Parathyroid adenoma (tissue), 2 donors: Measurements from ENCODE around the gene RBM19.

Source experiments
- H2AFZ ChIP-seq: fragments of 300-600 bp; sonication (generic); one replicate; pipeline ENCODE4 v1.7.0; 2017; ENCODE audit warnings: antibody characterized with exemption, mild to moderate bottlenecking
- H3K27ac ChIP-seq: fragments of 300-600 bp; sonication (generic); one replicate; pipeline ENCODE4 v1.7.0; 2017
- H3K27me3 ChIP-seq: fragments of 300-600 bp; sonication (generic); one replicate; pipeline ENCODE4 v1.7.0; 2017; ENCODE audit warnings: low read length; ENCODE audit not compliant: control insufficient read depth, insufficient read depth
- H3K36me3 ChIP-seq: fragments of 300-600 bp; sonication (generic); one replicate; pipeline ENCODE4 v1.7.0; 2017; ENCODE audit warnings: low read length; ENCODE audit not compliant: control insufficient read depth, insufficient read depth
- H3K4me1 ChIP-seq: fragments of 300-600 bp; sonication (generic); one replicate; pipeline ENCODE4 v1.7.0; 2017; ENCODE audit warnings: control low read depth
- H3K4me2 ChIP-seq: fragments of 300-600 bp; sonication (generic); one replicate; pipeline ENCODE4 v1.7.0; 2017; ENCODE audit warnings: low read length
- H3K4me3 ChIP-seq: fragments of 300-600 bp; sonication (generic); one replicate; pipeline ENCODE4 v1.7.0; 2017; ENCODE audit warnings: low read depth, low read length
- H3K79me2 ChIP-seq: fragments of 300-600 bp; sonication (generic); one replicate; pipeline ENCODE4 v1.7.0; 2017; ENCODE audit warnings: control low read depth
- H3K9ac ChIP-seq: fragments of 300-600 bp; sonication (generic); one replicate; pipeline ENCODE4 v1.7.0; 2017; ENCODE audit warnings: mild to moderate bottlenecking
- H3K9me3 ChIP-seq: fragments of 300-600 bp; sonication (generic); one replicate; pipeline ENCODE4 v1.7.0; 2017; ENCODE audit warnings: low read length; ENCODE audit not compliant: control insufficient read depth
- TF ChIP-seq, protein P1 (sequence below): fragments of 300-600 bp; sonication (generic); IDR thresholded peaks from one replicate; pipeline ENCODE4 v1.7.0; 2017; ENCODE audit warnings: antibody characterized with exemption, mild to moderate bottlenecking
- donor health status: primary hyperparathyroidism.

The RBM19 gene

DNA sequence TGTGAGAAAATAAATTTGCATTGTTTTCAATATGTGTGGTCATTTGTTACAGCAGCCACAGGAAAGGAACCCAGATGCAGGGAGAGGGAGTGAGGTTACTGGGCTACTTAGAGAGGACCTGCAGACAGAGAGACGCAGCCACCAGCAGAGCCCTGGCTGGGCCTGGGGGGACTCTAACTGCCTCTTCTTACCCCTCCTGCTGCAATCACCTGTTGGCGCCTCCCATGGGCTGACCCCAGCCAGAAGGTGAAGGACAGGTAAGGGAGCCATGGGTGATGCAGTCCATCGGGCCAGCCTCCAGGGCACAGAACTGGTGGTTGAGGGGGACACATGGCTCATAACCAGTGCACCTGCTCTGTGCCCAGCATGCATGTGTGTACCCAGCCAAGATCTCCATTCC lies 15.8 kb upstream of the RBM19 start:
- H3K36me3 ChIP-seq = no peaks in the 10 kb centered on the region
- no peaks in the 10 kb centered on the region for H3K79me2 ChIP-seq
- no peak overlapping the region for H3K9ac ChIP-seq
- no peak overlapping the region for H3K4me3 ChIP-seq
- H3K9me3 ChIP-seq = no peaks in the 10 kb centered on the region
- H2AFZ ChIP-seq = no peak overlapping the region
- TF ChIP-seq, protein P1, sequence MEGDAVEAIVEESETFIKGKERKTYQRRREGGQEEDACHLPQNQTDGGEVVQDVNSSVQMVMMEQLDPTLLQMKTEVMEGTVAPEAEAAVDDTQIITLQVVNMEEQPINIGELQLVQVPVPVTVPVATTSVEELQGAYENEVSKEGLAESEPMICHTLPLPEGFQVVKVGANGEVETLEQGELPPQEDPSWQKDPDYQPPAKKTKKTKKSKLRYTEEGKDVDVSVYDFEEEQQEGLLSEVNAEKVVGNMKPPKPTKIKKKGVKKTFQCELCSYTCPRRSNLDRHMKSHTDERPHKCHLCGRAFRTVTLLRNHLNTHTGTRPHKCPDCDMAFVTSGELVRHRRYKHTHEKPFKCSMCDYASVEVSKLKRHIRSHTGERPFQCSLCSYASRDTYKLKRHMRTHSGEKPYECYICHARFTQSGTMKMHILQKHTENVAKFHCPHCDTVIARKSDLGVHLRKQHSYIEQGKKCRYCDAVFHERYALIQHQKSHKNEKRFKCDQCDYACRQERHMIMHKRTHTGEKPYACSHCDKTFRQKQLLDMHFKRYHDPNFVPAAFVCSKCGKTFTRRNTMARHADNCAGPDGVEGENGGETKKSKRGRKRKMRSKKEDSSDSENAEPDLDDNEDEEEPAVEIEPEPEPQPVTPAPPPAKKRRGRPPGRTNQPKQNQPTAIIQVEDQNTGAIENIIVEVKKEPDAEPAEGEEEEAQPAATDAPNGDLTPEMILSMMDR = no peak
- no peaks in the 10 kb centered on the region for H3K27me3 ChIP-seq
- H3K4me2 ChIP-seq = no peak overlapping the region
- no peaks in the 10 kb centered on the region for H3K4me1 ChIP-seq
- H3K27ac ChIP-seq = no peak overlapping the region

DNA sequence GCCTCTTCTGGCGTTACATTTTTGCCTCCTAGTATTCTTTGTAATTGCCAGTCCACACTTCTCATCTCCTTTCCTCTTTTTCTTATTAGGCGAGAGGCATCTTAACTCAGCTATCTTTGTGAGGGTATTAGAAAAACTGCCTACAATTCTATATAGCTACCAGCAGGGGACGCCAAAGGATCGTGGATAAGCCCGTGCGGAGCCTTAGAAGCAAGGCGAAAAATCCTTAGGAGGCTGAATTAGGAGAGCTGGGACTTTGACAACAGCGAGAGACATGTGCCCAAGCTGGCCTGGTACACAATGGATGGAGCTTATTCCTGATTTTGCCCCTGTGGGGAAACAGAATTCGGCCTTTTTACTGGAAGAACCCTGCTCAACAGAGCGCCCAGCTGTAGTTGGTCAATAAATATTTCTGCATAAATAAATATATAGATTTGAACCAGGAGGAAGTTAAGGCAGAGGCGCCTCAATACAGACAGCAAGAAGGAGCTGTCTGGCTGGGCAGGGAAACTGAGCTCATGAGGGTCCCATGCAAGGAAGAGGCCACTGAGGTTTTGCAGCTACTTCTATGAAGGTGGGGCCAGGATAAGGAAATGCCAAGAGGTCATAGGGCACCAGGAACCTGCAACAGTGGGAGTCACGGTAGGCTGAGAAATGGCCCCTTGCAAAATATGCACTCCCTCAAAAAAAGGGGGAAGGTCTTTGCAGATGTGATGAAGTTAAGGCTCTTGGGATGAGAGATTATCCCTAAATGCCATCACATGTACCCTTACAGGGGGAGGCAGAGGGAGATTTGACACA lies 14.6 kb upstream of the RBM19 start:
- H3K4me2 ChIP-seq = no peak overlapping the region
- no peak overlapping the region for H3K4me3 ChIP-seq
- TF ChIP-seq, protein P1 = peak; percentile 98
- no peaks in the 10 kb centered on the region for H3K4me1 ChIP-seq
- no peaks in the 10 kb centered on the region for H3K36me3 ChIP-seq
- H3K9ac ChIP-seq = no peak overlapping the region
- no peak overlapping the region for H2AFZ ChIP-seq
- H3K79me2 ChIP-seq = no peaks in the 10 kb centered on the region
- H3K27me3 ChIP-seq = no peaks in the 10 kb centered on the region
- no peaks in the 10 kb centered on the region for H3K9me3 ChIP-seq
- no peak overlapping the region for H3K27ac ChIP-seq

DNA sequence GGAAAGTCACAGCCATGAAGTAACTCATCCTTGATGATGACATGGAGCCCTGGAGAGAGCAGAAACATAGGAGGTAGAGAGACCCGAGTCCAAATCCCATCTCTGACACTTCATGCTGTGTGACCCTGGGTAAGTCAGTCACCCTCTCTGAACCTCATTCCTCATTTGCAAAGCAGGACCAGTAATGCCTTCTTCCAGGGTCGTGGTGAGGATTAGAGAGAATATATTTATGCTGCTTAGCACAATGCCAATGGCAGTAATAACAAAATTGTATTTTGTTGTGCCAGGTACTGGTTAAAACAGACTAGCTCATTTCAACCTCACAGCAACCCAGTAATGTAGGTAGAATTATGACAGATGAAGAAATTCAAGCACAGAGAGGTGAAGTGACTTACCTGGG lies 13.9 kb upstream of the RBM19 start:
- TF ChIP-seq, protein P1 = no peak
- no peak overlapping the region for H3K4me3 ChIP-seq

DNA sequence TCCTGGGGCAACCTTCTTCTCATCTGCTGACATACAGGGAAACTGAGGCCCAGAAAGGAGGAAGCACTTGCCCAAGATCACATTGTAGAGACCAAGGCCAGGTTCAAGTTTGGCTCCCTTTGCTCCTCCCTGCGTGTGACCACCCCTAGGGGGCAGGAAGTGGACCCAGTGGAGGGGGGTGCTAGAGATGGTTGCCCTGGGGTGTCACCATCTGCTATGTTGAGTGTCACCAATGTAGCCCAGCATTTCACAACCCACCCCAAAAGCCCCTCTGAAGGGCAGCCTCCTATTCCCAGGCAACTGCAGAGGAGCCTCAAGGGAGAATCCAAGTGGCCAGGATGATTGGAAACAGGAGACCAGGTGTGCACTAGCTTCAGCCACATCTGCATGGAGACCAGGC lies 12.0 kb upstream of the RBM19 start:
- TF ChIP-seq, protein P1 = no peak
- no peaks in the 10 kb centered on the region for H3K36me3 ChIP-seq
- no peak overlapping the region for H3K27ac ChIP-seq
- H3K79me2 ChIP-seq = no peaks in the 10 kb centered on the region
- H3K4me3 ChIP-seq = no peak overlapping the region
- no peak overlapping the region for H3K9ac ChIP-seq
- H3K27me3 ChIP-seq = no peaks in the 10 kb centered on the region
- no peak overlapping the region for H3K4me2 ChIP-seq
- no peak overlapping the region for H2AFZ ChIP-seq
- no peaks in the 10 kb centered on the region for H3K9me3 ChIP-seq
- H3K4me1 ChIP-seq = no peaks in the 10 kb centered on the region

More for the DNA sequence above, 13.9 kb upstream of the RBM19 start:
- H2AFZ ChIP-seq = no peak overlapping the region
- no peaks in the 10 kb centered on the region for H3K27me3 ChIP-seq
- H3K9ac ChIP-seq = no peak overlapping the region
- no peaks in the 10 kb centered on the region for H3K4me1 ChIP-seq
- no peak overlapping the region for H3K27ac ChIP-seq
- H3K36me3 ChIP-seq = no peaks in the 10 kb centered on the region
- no peaks in the 10 kb centered on the region for H3K9me3 ChIP-seq
- no peaks in the 10 kb centered on the region for H3K79me2 ChIP-seq
- no peak overlapping the region for H3K4me2 ChIP-seq

DNA sequence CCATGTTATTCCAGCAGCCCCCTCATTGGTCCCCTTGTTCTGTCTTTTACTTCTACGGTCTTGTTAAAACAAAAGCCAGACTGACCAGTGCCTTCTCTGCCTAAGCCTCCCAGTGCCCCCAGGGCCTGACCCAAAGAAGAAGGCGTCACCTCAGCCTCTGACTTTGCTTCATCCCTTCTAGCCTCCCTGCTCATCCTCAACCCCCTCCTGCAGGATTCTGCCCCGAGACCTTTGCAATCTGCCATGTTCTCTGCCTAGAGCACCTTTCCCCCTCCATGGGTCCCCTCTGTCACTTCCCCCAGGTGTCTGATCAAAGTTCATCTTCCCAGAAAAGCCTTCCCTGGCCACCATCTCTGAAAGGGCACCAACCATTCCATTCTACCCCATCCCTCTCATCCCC lies 7.9 kb upstream of the RBM19 start:
- Histone ChIP-seq H3K79me2 (no peaks in the 10 kb centered on the region), H3K4me1 (no peaks in the 10 kb centered on the region), H3K27me3 (no peaks in the 10 kb centered on the region), H3K36me3 (no peaks in the 10 kb centered on the region), H2AFZ (no peak overlapping the region), H3K4me3 (no peak overlapping the region), H3K9ac (no peak overlapping the region), H3K9me3 (no peaks in the 10 kb centered on the region), H3K27ac (no peak overlapping the region), H3K4me2 (no peak overlapping the region)
- TF ChIP-seq, protein P1 = no peak
